BE2C (cell line): ENCODE data around the gene SLC24A1.
A peak's percentile ranks its signal among the peaks of the same experiment; 100 is the strongest.

Experiments used
- DNase-seq: peaks from one replicate; pipeline ENCODE4 v3.0.0-alpha.2; 2020
- H3K27me3 ChIP-seq: fragments of 250-450 bp; sonication (Bioruptor Pico); 2 replicates; pipeline ENCODE4 v1.5.1; 2020; ENCODE audit warnings: mild to moderate bottlenecking
- H3K36me3 ChIP-seq: fragments of 250-450 bp; sonication (Bioruptor Pico); 2 replicates; pipeline ENCODE4 v1.5.1; 2020; ENCODE audit warnings: mild to moderate bottlenecking
- H3K4me1 ChIP-seq: fragments of 250-450 bp; sonication (Bioruptor Pico); 2 replicates; pipeline ENCODE4 v1.5.1; 2020
- H3K4me3 ChIP-seq: 2 replicates; pipeline ENCODE4 v1.5.1; 2011; ENCODE audit warnings: low read depth, low read length
- H3K9me3 ChIP-seq: fragments of 250-450 bp; sonication (Bioruptor Pico); 2 replicates; pipeline ENCODE4 v1.5.1; 2020
- CTCF ChIP-seq: IDR thresholded peaks from 2 replicates; pipeline ENCODE4 v1.5.1; 2012; ENCODE audit warnings: mild to moderate bottlenecking, low read depth, low read length

The SLC24A1 gene

GRCh38 chr15:65598468-65598867, 23.3 kb upstream of the SLC24A1 start:
- Histone ChIP-seq H3K4me3 (no peak overlapping the region), H3K36me3 (peaks cover 47% of the 10 kb centered on the region), H3K9me3 (no peaks in the 10 kb centered on the region), H3K4me1 (no peaks in the 10 kb centered on the region), H3K27me3 (no peaks in the 10 kb centered on the region)
- DNase-seq, result no peak
- TF ChIP-seq CTCF, result no peak

GRCh38 chr15:65599677-65600076, 22.1 kb upstream of the SLC24A1 start:
- Histone ChIP-seq H3K27me3 (no peaks in the 10 kb centered on the region), H3K9me3 (no peaks in the 10 kb centered on the region), H3K4me1 (no peaks in the 10 kb centered on the region), H3K4me3 (no peak overlapping the region), H3K36me3 (peaks cover 54% of the 10 kb centered on the region)
- DNase-seq, result no peak
- TF ChIP-seq CTCF, result no peak

GRCh38 chr15:65603134-65603533, 18.6 kb upstream of the SLC24A1 start:
- no peak for TF ChIP-seq CTCF
- DNase-seq, result no peak
- H3K4me3 ChIP-seq, result no peak overlapping the region
- no peaks in the 10 kb centered on the region for H3K9me3 ChIP-seq
- H3K4me1 ChIP-seq, result no peaks in the 10 kb centered on the region
- H3K36me3 ChIP-seq, result peaks cover 36% of the 10 kb centered on the region
- H3K27me3 ChIP-seq, result no peaks in the 10 kb centered on the region

- no peaks in the 10 kb centered on the region for H3K4me1 ChIP-seq
- H3K36me3 ChIP-seq, result peaks cover 32% of the 10 kb centered on the region
- no peak for DNase-seq
- no peaks in the 10 kb centered on the region for H3K9me3 ChIP-seq
- no peaks in the 10 kb centered on the region for H3K27me3 ChIP-seq
- TF ChIP-seq CTCF, result no peak
- no peak overlapping the region for H3K4me3 ChIP-seq
Measured at GRCh38 chr15:65603559-65603958, 18.2 kb upstream of the SLC24A1 start.

GRCh38 chr15:65610871-65611718, 10.6 kb upstream of the SLC24A1 start, which contains the start of gene INTS14:
INTS14 (minus strand) TSS chr15:65611131; CDS start chr15:65607380, 3,751 bp downstream.
- peak; percentile 99 for DNase-seq
- Histone ChIP-seq H3K4me1 (no peaks in the 10 kb centered on the region), H3K36me3 (no peaks in the 10 kb centered on the region), H3K27me3 (no peaks in the 10 kb centered on the region), H3K4me3 (peak within 1 kb of the TSS; percentile 84), H3K9me3 (no peaks in the 10 kb centered on the region)
- peak; percentile 37; the same call in 1 of the 2 replicates for TF ChIP-seq CTCF
